CD14-positive monocyte (primary cell): Measurements from ENCODE around the gene NKAIN2. TPM values are rescaled to one million over a fixed set of nuclear protein-coding genes. Genes with fewer than 3 reads are reported as not detected.

ENCODE experiments used
- DNase-seq, 3 donors: peaks; one replicate each; pipeline ENCODE4 v3.0.0-alpha.2; 2011 to 2022
- H2AFZ ChIP-seq: 2 replicates; pipeline ENCODE4 v1.6.0; 2012; ENCODE audit warnings: mild to moderate bottlenecking, low read depth, low read length, inconsistent platforms; ENCODE audit not compliant: insufficient read depth, poor library complexity, severe bottlenecking
- H3K27ac ChIP-seq, 2 donors: 1 replicate in 1 of 2; 2 replicates in 1 of 2; pipeline ENCODE4 v1.5.1; 2012 to 2013; ENCODE audit warnings: low read length in 2 of 2, control low read depth in 1 of 2, inconsistent platforms in 1 of 2, low read depth in 1 of 2, mild to moderate bottlenecking in 1 of 2
- H3K27me3 ChIP-seq, 2 donors: one replicate each; pipeline versions ENCODE4 v1.6.0 to v1.6.1; 2011 to 2013; ENCODE audit warnings: low read length in 2 of 2; ENCODE audit not compliant: control insufficient read depth in 2 of 2, insufficient read depth in 2 of 2
- H3K36me3 ChIP-seq, 2 donors: replicated peaks in 1 of 2; 1 replicate in 1 of 2; 2 replicates in 1 of 2; pipeline versions ENCODE4 v1.5.1 to v1.6.1; 2012 to 2013; ENCODE audit warnings: low read length in 2 of 2, control low read depth in 1 of 2, inconsistent platforms in 1 of 2, mild to moderate bottlenecking in 1 of 2; ENCODE audit not compliant: insufficient read depth in 2 of 2, control insufficient read depth in 1 of 2
- H3K4me1 ChIP-seq, 2 donors: 1 replicate in 1 of 2; 2 replicates in 1 of 2; pipeline versions ENCODE4 v1.5.1 to v1.6.1; 2012 to 2013; ENCODE audit warnings: low read length in 2 of 2, control low read depth in 1 of 2, inconsistent platforms in 1 of 2, mild to moderate bottlenecking in 1 of 2, moderate library complexity in 1 of 2; ENCODE audit not compliant: insufficient read depth in 2 of 2, control insufficient read depth in 1 of 2
- H3K4me2 ChIP-seq: replicated peaks from 2 replicates; pipeline ENCODE3; 2012; ENCODE audit warnings: low read length, moderate library complexity, mild to moderate bottlenecking; ENCODE audit not compliant: poor library complexity, severe bottlenecking; ENCODE audit errors: extremely low read depth
- H3K4me3 ChIP-seq, 3 experiments: fragments of 200-600 bp in 1 of 3; sonication (generic) in 1 of 3; replicated peaks in 1 of 3; 1 replicate in 2 of 3; 2 replicates in 1 of 3; pipeline ENCODE4 v1.5.1; 2011 to 2013; ENCODE audit warnings: low read length in 3 of 3, mild to moderate bottlenecking in 3 of 3, control low read depth in 2 of 3, low read depth in 2 of 3, inconsistent platforms in 1 of 3, moderate library complexity in 1 of 3
- H3K79me2 ChIP-seq: 2 replicates; pipeline ENCODE4 v1.6.0; 2012; ENCODE audit warnings: mild to moderate bottlenecking, control low read depth, inconsistent platforms, low read length, moderate library complexity; ENCODE audit not compliant: insufficient read depth
- H3K9ac ChIP-seq: 2 replicates; pipeline ENCODE4 v1.6.0; 2017; ENCODE audit warnings: low read length, mild to moderate bottlenecking; ENCODE audit not compliant: insufficient read depth, poor library complexity, severe bottlenecking
- H3K9me3 ChIP-seq, 2 donors: replicated peaks in 1 of 2; 1 replicate in 1 of 2; 2 replicates in 1 of 2; pipeline versions ENCODE4 v1.5.1 to v1.6.1; 2012 to 2013; ENCODE audit warnings: low read length in 2 of 2, control low read depth in 1 of 2; ENCODE audit not compliant: control insufficient read depth in 1 of 2, insufficient read depth in 1 of 2
- H4K20me1 ChIP-seq: 2 replicates; pipeline ENCODE4 v1.6.0; 2012; ENCODE audit warnings: mild to moderate bottlenecking, low read length, control low read depth, moderate library complexity; ENCODE audit not compliant: insufficient read depth
- H3K27ac Mint-ChIP-seq, 7 donors: one replicate each; pipeline ENCODE4 v1.8.0; 2020; ENCODE audit warnings: mild to moderate bottlenecking in 7 of 7, mixed read lengths in 7 of 7, moderate library complexity in 6 of 7, inconsistent platforms in 2 of 7
- H3K27me3 Mint-ChIP-seq, 3 donors: one replicate each; pipeline ENCODE4 v1.8.0; 2021 to 2022; ENCODE audit warnings: low read depth in 3 of 3, mild to moderate bottlenecking in 3 of 3, mixed read lengths in 3 of 3, moderate library complexity in 3 of 3, inconsistent platforms in 1 of 3
- H3K36me3 Mint-ChIP-seq, 2 donors: one replicate each; pipeline ENCODE4 v1.8.0; 2020; ENCODE audit warnings: mixed read lengths in 2 of 2, inconsistent platforms in 1 of 2, mild to moderate bottlenecking in 1 of 2
- H3K4me1 Mint-ChIP-seq: one replicate; pipeline ENCODE4 v1.8.0; 2020; ENCODE audit warnings: mild to moderate bottlenecking, mixed read lengths
- H3K4me3 Mint-ChIP-seq, 2 donors: one replicate each; pipeline ENCODE4 v1.8.0; 2020; ENCODE audit warnings: mild to moderate bottlenecking in 2 of 2, mixed read lengths in 2 of 2, moderate library complexity in 1 of 2
- H3K9me3 Mint-ChIP-seq, 7 donors: one replicate each; pipeline ENCODE4 v1.8.0; 2020 to 2022; ENCODE audit warnings: mixed read lengths in 7 of 7, mild to moderate bottlenecking in 6 of 7, moderate library complexity in 6 of 7, inconsistent platforms in 2 of 7
- WGBS: methylation state at CpG from one replicate; pipeline ENCODE4 v1.1.5; 2013; ENCODE audit warnings: missing lambda C conversion rate; ENCODE audit not compliant: insufficient coverage; 5-methylcytosine and 5-hydroxymethylcytosine counted together
- intact Hi-C, 2 donors: fragments of 100-400 bp; cut with micrococcal nuclease; formaldehyde crosslinking; loops; one replicate each; pipeline versions ENCODE4 v1.15.0 to v1.15.1; 2023
- polyA plus RNA-seq, 3 donors: library from polyadenylated mRNA; depleted of rRNA in 1 of 3; unstranded in 2 of 3; stranded (reverse) in 1 of 3; fragments of 300-500 nt in 2 of 3; fragments of >200 nt in 1 of 3; fragmentation: Illumina TruSeq in 2 of 3; gene quantifications; 1 replicate in 2 of 3; 2 replicates in 1 of 3; pipeline ENCODE4 v1.2.3, GENCODE V29; 2012 to 2021
- TF ChIP-seq, protein P1 (sequence below): fragments of 200-600 bp; IDR thresholded peaks from one replicate; pipeline ENCODE4 v1.8.0; 2022; ENCODE audit warnings: antibody characterized with exemption, mild to moderate bottlenecking

The NKAIN2 gene
- polyA plus RNA-seq, 3 donors, result not detected

DNA sequence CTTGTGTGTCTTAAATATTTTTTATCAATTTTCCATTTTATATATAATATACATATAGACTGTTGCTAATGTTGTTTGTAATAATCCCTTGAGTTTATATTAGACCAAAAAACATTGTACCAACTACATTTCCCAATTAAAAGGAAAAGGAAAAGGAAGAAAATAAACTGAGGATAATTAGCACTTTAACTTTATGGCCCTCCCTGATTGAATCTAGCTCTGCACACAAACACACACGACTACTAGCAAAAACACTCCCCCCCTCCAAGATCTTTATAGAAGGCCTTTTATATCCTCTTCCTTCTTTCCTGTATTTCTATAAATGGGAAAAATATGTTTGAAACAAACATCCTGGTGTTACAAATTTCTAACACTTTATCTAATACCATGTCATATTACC, 276.8 kb downstream of the NKAIN2 start:
- intact Hi-C loops, result no loop called here
- H3K79me2 ChIP-seq, result no peaks in the 10 kb centered on the region

DNA sequence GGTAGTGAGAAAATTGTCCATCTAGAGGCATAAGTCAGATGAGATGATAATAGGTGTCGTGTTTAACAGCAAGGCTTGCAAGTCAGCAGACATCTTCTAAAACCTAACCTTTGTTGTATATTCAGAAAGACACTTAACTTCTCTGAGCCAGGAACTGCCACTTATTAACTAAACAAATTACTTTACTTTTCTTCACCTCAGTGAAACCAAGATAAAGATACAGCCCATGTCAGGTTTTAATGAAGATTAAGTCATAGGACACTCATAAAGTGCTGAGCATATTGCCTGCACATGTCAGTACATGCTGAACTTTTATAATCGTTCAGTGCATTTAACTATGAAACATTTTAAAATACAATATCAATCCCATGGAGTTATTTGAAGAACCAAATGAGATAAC, 286.8 kb downstream of the NKAIN2 start:
- TF ChIP-seq, protein P1, sequence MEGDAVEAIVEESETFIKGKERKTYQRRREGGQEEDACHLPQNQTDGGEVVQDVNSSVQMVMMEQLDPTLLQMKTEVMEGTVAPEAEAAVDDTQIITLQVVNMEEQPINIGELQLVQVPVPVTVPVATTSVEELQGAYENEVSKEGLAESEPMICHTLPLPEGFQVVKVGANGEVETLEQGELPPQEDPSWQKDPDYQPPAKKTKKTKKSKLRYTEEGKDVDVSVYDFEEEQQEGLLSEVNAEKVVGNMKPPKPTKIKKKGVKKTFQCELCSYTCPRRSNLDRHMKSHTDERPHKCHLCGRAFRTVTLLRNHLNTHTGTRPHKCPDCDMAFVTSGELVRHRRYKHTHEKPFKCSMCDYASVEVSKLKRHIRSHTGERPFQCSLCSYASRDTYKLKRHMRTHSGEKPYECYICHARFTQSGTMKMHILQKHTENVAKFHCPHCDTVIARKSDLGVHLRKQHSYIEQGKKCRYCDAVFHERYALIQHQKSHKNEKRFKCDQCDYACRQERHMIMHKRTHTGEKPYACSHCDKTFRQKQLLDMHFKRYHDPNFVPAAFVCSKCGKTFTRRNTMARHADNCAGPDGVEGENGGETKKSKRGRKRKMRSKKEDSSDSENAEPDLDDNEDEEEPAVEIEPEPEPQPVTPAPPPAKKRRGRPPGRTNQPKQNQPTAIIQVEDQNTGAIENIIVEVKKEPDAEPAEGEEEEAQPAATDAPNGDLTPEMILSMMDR, result no peak
- Mint-ChIP-seq H3K4me1 (no peaks in the 10 kb centered on the region), H3K4me3 (no peak overlapping the region), H3K9me3 (peaks cover 0 to 2% (median 0%) of the 10 kb centered on the region in 7 donors), H3K27me3 (no peaks in the 10 kb centered on the region), H3K36me3 (no peaks in the 10 kb centered on the region), H3K27ac (no peak overlapping the region)
- Histone ChIP-seq H4K20me1 (no peaks in the 10 kb centered on the region), H3K27ac (no peak overlapping the region), H3K4me1 (no peaks in the 10 kb centered on the region), H3K9me3 (no peaks in the 10 kb centered on the region), H3K4me2 (no peak overlapping the region), H3K4me3 (no peak overlapping the region), H3K79me2 (no peaks in the 10 kb centered on the region), H3K9ac (no peak overlapping the region), H3K36me3 (no peaks in the 10 kb centered on the region), H3K27me3 (no peaks in the 10 kb centered on the region), H2AFZ (no peak overlapping the region)
- no CpG with 5 or more reads among the region's 2 CpGs for WGBS
- intact Hi-C loops, result no loop called here
- DNase-seq, result no peak

More for the DNA sequence above, 276.8 kb downstream of the NKAIN2 start:
- H3K9me3 Mint-ChIP-seq, result peaks cover 0 to 3% (median 0%) of the 10 kb centered on the region in 7 donors
- H3K4me3 ChIP-seq, result no peak overlapping the region
- H3K9me3 ChIP-seq, result no peaks in the 10 kb centered on the region
- no peaks in the 10 kb centered on the region for H4K20me1 ChIP-seq
- DNase-seq, result no peak
- TF ChIP-seq, protein P1, result no peak
- H3K4me2 ChIP-seq, result no peak overlapping the region
- no peak overlapping the region for H3K4me3 Mint-ChIP-seq
- H3K4me1 Mint-ChIP-seq, result no peaks in the 10 kb centered on the region
- H3K36me3 ChIP-seq, result no peaks in the 10 kb centered on the region
- H3K27me3 ChIP-seq, result no peaks in the 10 kb centered on the region
- H3K27ac ChIP-seq, result no peak overlapping the region
- H3K36me3 Mint-ChIP-seq, result no peaks in the 10 kb centered on the region
- H3K9ac ChIP-seq, result no peak overlapping the region
- no peaks in the 10 kb centered on the region for H3K4me1 ChIP-seq
- WGBS, result no CpG with 5 or more reads among the region's 1 CpG
- H3K27me3 Mint-ChIP-seq, result peaks cover 0 to 3% (median 0%) of the 10 kb centered on the region in 3 donors
- no peak overlapping the region for H3K27ac Mint-ChIP-seq
- H2AFZ ChIP-seq, result no peak overlapping the region
